Measurements from ENCODE around the gene ABCG5. TPM values are rescaled to one million over a fixed set of nuclear protein-coding genes. Genes with fewer than 3 reads are reported as not detected.

Gene ABCG5
- total RNA-seq, 1 donor from 2014 or later = not detected

GRCh38 chr2:43792653-43793052, 46.0 kb downstream of the ABCG5 start:
- TF ChIP-seq CTCF (conservative IDR thresholded peaks at IDR 0.05) = no peak
- peaks cover 2% of the 10 kb centered on the region for H3K36me3 Mint-ChIP-seq (ENCODE audit: low read depth)
- no peaks in the 10 kb centered on the region for H3K27me3 Mint-ChIP-seq (ENCODE audit: low read depth)

GRCh38 chr2:43791035-43791765, 47.4 kb downstream of the ABCG5 start:
- no peak for DNase-seq (ENCODE audit: low read depth, low spot score)
- no peaks in the 10 kb centered on the region for H3K9me3 Mint-ChIP-seq
- no peak for TF ChIP-seq CTCF (conservative IDR thresholded peaks at IDR 0.05)
- no peak overlapping the region for H3K4me3 Mint-ChIP-seq
- peaks cover 8% of the 10 kb centered on the region for H3K4me1 Mint-ChIP-seq
- H3K27me3 Mint-ChIP-seq (ENCODE audit: low read depth) = no peaks in the 10 kb centered on the region
- H3K27ac Mint-ChIP-seq (ENCODE audit: unreplicated experiment) = peak overlapping the region; percentile 27
- H3K36me3 Mint-ChIP-seq (ENCODE audit: low read depth) = peaks cover 2% of the 10 kb centered on the region

More at GRCh38 chr2:43792653-43793052, 46.0 kb downstream of the ABCG5 start:
- H3K4me3 Mint-ChIP-seq = no peak overlapping the region
- H3K4me1 Mint-ChIP-seq = peaks cover 8% of the 10 kb centered on the region
- H3K9me3 Mint-ChIP-seq = no peaks in the 10 kb centered on the region
- no peak overlapping the region for H3K27ac Mint-ChIP-seq (ENCODE audit: unreplicated experiment)
- DNase-seq (ENCODE audit: low read depth, low spot score) = no peak

- Mint-ChIP-seq H3K4me3 (no peak overlapping the region), H3K36me3 (ENCODE audit: low read depth) (peaks cover 2% of the 10 kb centered on the region), H3K27me3 (ENCODE audit: low read depth) (no peaks in the 10 kb centered on the region), H3K4me1 (peaks cover 8% of the 10 kb centered on the region), H3K27ac (ENCODE audit: unreplicated experiment) (no peak overlapping the region), H3K9me3 (no peaks in the 10 kb centered on the region)
- no peak for TF ChIP-seq CTCF (conservative IDR thresholded peaks at IDR 0.05)
- DNase-seq (ENCODE audit: low read depth, low spot score) = no peak
These were observed 48.5 kb downstream of the ABCG5 start for GRCh38 chr2:43790147-43790546.

- TF ChIP-seq CTCF (conservative IDR thresholded peaks at IDR 0.05) = no peak
- Mint-ChIP-seq H3K4me3 (no peak overlapping the region), H3K9me3 (no peaks in the 10 kb centered on the region), H3K4me1 (peaks cover 8% of the 10 kb centered on the region), H3K36me3 (ENCODE audit: low read depth) (peaks cover 2% of the 10 kb centered on the region), H3K27me3 (ENCODE audit: low read depth) (no peaks in the 10 kb centered on the region), H3K27ac (ENCODE audit: unreplicated experiment) (no peak overlapping the region)
- no peak for DNase-seq (ENCODE audit: low read depth, low spot score)
These were observed 50.0 kb downstream of the ABCG5 start for GRCh38 chr2:43788646-43789045.

- peaks cover 7% of the 10 kb centered on the region for H3K4me1 Mint-ChIP-seq
- no peaks in the 10 kb centered on the region for H3K9me3 Mint-ChIP-seq
- no peak for TF ChIP-seq CTCF (conservative IDR thresholded peaks at IDR 0.05)
- H3K36me3 Mint-ChIP-seq (ENCODE audit: low read depth) = peaks cover 2% of the 10 kb centered on the region
- no peaks in the 10 kb centered on the region for H3K27me3 Mint-ChIP-seq (ENCODE audit: low read depth)
- H3K4me3 Mint-ChIP-seq = no peak overlapping the region
- no peak overlapping the region for H3K27ac Mint-ChIP-seq (ENCODE audit: unreplicated experiment)
- DNase-seq (ENCODE audit: low read depth, low spot score) = no peak
These were observed 50.7 kb downstream of the ABCG5 start for GRCh38 chr2:43787895-43788294.

Data from neural crest cell (in vitro differentiated cells).